Neuronal stem cell (in vitro differentiated cells): Measurements from ENCODE around the gene NAT16.

Experiments
- DNase-seq: peaks from one replicate; pipeline ENCODE4 v3.0.0-alpha.2; 2013; ENCODE audit warnings: low spot score
- H2AFZ ChIP-seq: one replicate; pipeline ENCODE4 v1.6.1; 2013; ENCODE audit warnings: mild to moderate bottlenecking, low read length, inconsistent platforms
- H2AK5ac ChIP-seq: 2 replicates; pipeline ENCODE4 v1.6.1; 2013; ENCODE audit warnings: low read depth, mild to moderate bottlenecking, inconsistent platforms, low read length, moderate library complexity, mixed read lengths
- H2BK120ac ChIP-seq: 2 replicates; pipeline ENCODE4 v1.6.1; 2013; ENCODE audit warnings: low read depth, mild to moderate bottlenecking, inconsistent platforms, low read length, moderate library complexity, mixed read lengths
- H2BK12ac ChIP-seq: one replicate; pipeline ENCODE4 v1.6.1; 2013; ENCODE audit warnings: low read length, inconsistent platforms
- H2BK15ac ChIP-seq: 2 replicates; pipeline ENCODE4 v1.6.1; 2013; ENCODE audit warnings: mild to moderate bottlenecking, low read length, inconsistent platforms, mixed read lengths
- H2BK5ac ChIP-seq: one replicate; pipeline ENCODE4 v1.6.1; 2013; ENCODE audit warnings: inconsistent platforms, mild to moderate bottlenecking, low read length, moderate library complexity
- H3K14ac ChIP-seq: one replicate; pipeline ENCODE4 v1.6.1; 2013; ENCODE audit warnings: low read length, inconsistent platforms
- H3K18ac ChIP-seq: 2 replicates; pipeline ENCODE4 v1.6.1; 2013; ENCODE audit warnings: low read length, inconsistent platforms
- H3K23ac ChIP-seq: 2 replicates; pipeline ENCODE4 v1.6.1; 2013; ENCODE audit warnings: low read depth, mild to moderate bottlenecking, mixed read lengths, low read length, inconsistent platforms; ENCODE audit not compliant: poor library complexity
- H3K27ac ChIP-seq: replicated peaks from 3 replicates; pipeline ENCODE4 v1.5.1; 2013; ENCODE audit warnings: low read length, inconsistent platforms
- H3K27me3 ChIP-seq, 3 experiments: 2 replicates each; pipeline ENCODE4 v1.6.1; 2013; ENCODE audit warnings: low read length in 3 of 3, mild to moderate bottlenecking in 2 of 3, inconsistent platforms in 1 of 3, low read depth in 1 of 3, mixed read lengths in 1 of 3, moderate library complexity in 1 of 3; ENCODE audit not compliant: control insufficient read depth in 3 of 3, insufficient read depth in 3 of 3
- H3K36me3 ChIP-seq, 2 donors: replicated peaks in 1 of 2; 2 replicates each; pipeline ENCODE4 v1.6.1; 2013; ENCODE audit warnings: low read length in 2 of 2; ENCODE audit not compliant: control insufficient read depth in 2 of 2, insufficient read depth in 2 of 2
- H3K4ac ChIP-seq: 2 replicates; pipeline ENCODE4 v1.6.1; 2013; ENCODE audit warnings: inconsistent platforms, mild to moderate bottlenecking, low read length, moderate library complexity
- H3K4me1 ChIP-seq, 2 donors: 1 replicate in 1 of 2; 2 replicates in 1 of 2; pipeline ENCODE4 v1.6.1; 2013; ENCODE audit warnings: low read length in 2 of 2, low read depth in 1 of 2; ENCODE audit not compliant: control insufficient read depth in 2 of 2, insufficient read depth in 1 of 2
- H3K4me2 ChIP-seq: one replicate; pipeline ENCODE4 v1.6.1; 2013; ENCODE audit warnings: mild to moderate bottlenecking, low read length, inconsistent platforms; ENCODE audit not compliant: insufficient read depth, poor library complexity, severe bottlenecking
- H3K4me3 ChIP-seq, 2 donors: 2 replicates each; pipeline ENCODE4 v1.5.1; 2013; ENCODE audit warnings: low read length in 2 of 2, mild to moderate bottlenecking in 2 of 2, inconsistent platforms in 1 of 2, moderate library complexity in 1 of 2
- H3K79me1 ChIP-seq: one replicate; pipeline ENCODE4 v1.6.1; 2013; ENCODE audit warnings: low read depth, mild to moderate bottlenecking, inconsistent platforms, low read length, moderate library complexity
- H3K9ac ChIP-seq: one replicate; pipeline ENCODE4 v1.6.1; 2013; ENCODE audit warnings: mild to moderate bottlenecking, low read depth, low read length, inconsistent platforms; ENCODE audit not compliant: poor library complexity
- H3K9me3 ChIP-seq, 2 donors: replicated peaks in 1 of 2; 2 replicates each; pipeline versions ENCODE3 to v1.6.1; 2013; ENCODE audit warnings: low read length in 2 of 2, mild to moderate bottlenecking in 2 of 2, inconsistent platforms in 1 of 2, low read depth in 1 of 2, mixed read lengths in 1 of 2, moderate library complexity in 1 of 2; ENCODE audit not compliant: control insufficient read depth in 2 of 2, insufficient read depth in 1 of 2
- H4K8ac ChIP-seq: one replicate; pipeline ENCODE4 v1.6.1; 2013; ENCODE audit warnings: low read depth, mild to moderate bottlenecking, inconsistent platforms, low read length, moderate library complexity
- H4K91ac ChIP-seq: one replicate; pipeline ENCODE4 v1.6.1; 2013; ENCODE audit warnings: low read length, low read depth, mild to moderate bottlenecking, inconsistent platforms; ENCODE audit not compliant: poor library complexity
- WGBS, 2 donors: extraction: QIAGEN DNeasy Blood & Tissue Kit; methylation state at CpG; one replicate each; pipeline ENCODE4 v1.1.7; 2013; ENCODE audit warnings: missing lambda C conversion rate in 2 of 2, mixed read lengths in 1 of 2; ENCODE audit not compliant: insufficient read length in 2 of 2, insufficient replicate concordance in 1 of 2; ENCODE audit errors: extremely low coverage in 2 of 2; 5-methylcytosine and 5-hydroxymethylcytosine counted together

The NAT16 gene

GRCh38 chr7:101169838-101170551 lies 10.1 kb downstream of the NAT16 start:
- no peak overlapping the region for H3K27ac ChIP-seq
- peaks cover 65 to 95% (median 66%) of the 10 kb centered on the region in 3 experiments for H3K27me3 ChIP-seq
- H4K91ac ChIP-seq: no peak overlapping the region
- H3K4ac ChIP-seq: peak overlapping the region; percentile 31
- H2BK120ac ChIP-seq: no peak overlapping the region
- H3K4me3 ChIP-seq: no peak overlapping the region
- peak overlapping the region; percentile 3 for H3K23ac ChIP-seq
- DNase-seq: no peak
- H2BK15ac ChIP-seq: no peak overlapping the region
- H2BK12ac ChIP-seq: peak overlapping the region; percentile 50
- H2AFZ ChIP-seq: peak overlapping the region; percentile 13
- peaks cover 55 to 69% of the 10 kb centered on the region in 2 donors for H3K4me1 ChIP-seq
- H3K18ac ChIP-seq: peak overlapping the region; percentile 81
- no peaks in the 10 kb centered on the region for H3K79me1 ChIP-seq
- H3K9ac ChIP-seq: no peak overlapping the region
- WGBS, 2 donors: no CpG with 5 or more reads among the region's 33 CpGs
- H3K9me3 ChIP-seq: peaks cover 0 to 3% of the 10 kb centered on the region in 2 donors
- no peak overlapping the region for H2BK5ac ChIP-seq
- H2AK5ac ChIP-seq: no peak overlapping the region
- no peaks in the 10 kb centered on the region for H3K36me3 ChIP-seq
- no peak overlapping the region for H3K14ac ChIP-seq
- H4K8ac ChIP-seq: no peak overlapping the region
- H3K4me2 ChIP-seq: peak overlapping the region; percentile 32

GRCh38 chr7:101169110-101169837 lies 10.8 kb downstream of the NAT16 start:
- Histone ChIP-seq H2AK5ac (peak overlapping the region; percentile 82), H4K91ac (no peak overlapping the region), H2BK15ac (peak overlapping the region; percentile 44), H4K8ac (no peak overlapping the region), H3K27ac (no peak overlapping the region), H3K9ac (no peak overlapping the region), H3K4me1 (peaks cover 56 to 75% of the 10 kb centered on the region in 2 donors), H3K4me3 (no peak overlapping the region), H3K9me3 (peaks cover 0 to 3% of the 10 kb centered on the region in 2 donors), H3K4me2 (peak overlapping the region; percentile 32), H2BK5ac (no peak overlapping the region), H3K79me1 (no peaks in the 10 kb centered on the region), H2BK12ac (peak overlapping the region; percentile 50), H3K23ac (peak overlapping the region; percentile 3), H2AFZ (peak overlapping the region; percentile 13), H3K4ac (no peak overlapping the region), H2BK120ac (no peak overlapping the region), H3K27me3 (peaks cover 60 to 96% (median 67%) of the 10 kb centered on the region in 3 experiments), H3K36me3 (no peaks in the 10 kb centered on the region), H3K18ac (peak overlapping the region; percentile 44), H3K14ac (peak overlapping the region; percentile 32)
- no peak for DNase-seq
- no CpG with 5 or more reads among the region's 18 CpGs for WGBS, 2 donors

GRCh38 chr7:101168412-101169049 lies 11.6 kb downstream of the NAT16 start:
- Histone ChIP-seq H3K4me2 (no peak overlapping the region), H3K18ac (no peak overlapping the region), H3K4ac (no peak overlapping the region), H2BK15ac (no peak overlapping the region), H3K14ac (no peak overlapping the region), H4K8ac (no peak overlapping the region), H3K23ac (no peak overlapping the region), H3K9me3 (no peaks in the 10 kb centered on the region), H2AK5ac (peak overlapping the region; percentile 9), H3K36me3 (no peaks in the 10 kb centered on the region), H3K79me1 (no peaks in the 10 kb centered on the region), H3K27ac (no peak overlapping the region), H2AFZ (no peak overlapping the region), H2BK120ac (no peak overlapping the region), H2BK5ac (no peak overlapping the region), H3K4me3 (no peak overlapping the region), H4K91ac (no peak overlapping the region), H3K27me3 (peaks cover 52 to 96% (median 66%) of the 10 kb centered on the region in 3 experiments), H2BK12ac (no peak overlapping the region), H3K4me1 (peaks cover 57 to 77% of the 10 kb centered on the region in 2 donors), H3K9ac (no peak overlapping the region)
- no peak for DNase-seq
- WGBS, 2 donors: no CpG with 5 or more reads among the region's 6 CpGs
